Gastrocnemius medialis (tissue), 4 donors: ENCODE measurements around the gene POLDIP3. TPM values are rescaled to one million over a fixed set of nuclear protein-coding genes. Genes with fewer than 3 reads are reported as not detected.

Experiments
- ATAC-seq, 2 donors: fragments of 150-250 bp; one replicate each; pipeline ENCODE4 v1.9.1; 2016
- DNase-seq, 2 donors: peaks; one replicate each; pipeline ENCODE4 v3.0.0-alpha.2; 2019
- H3K27ac ChIP-seq, 4 donors: fragments of 200-600 bp; sonication (generic); 1 replicate in 1 of 4; 2 replicates in 3 of 4; pipeline ENCODE4 v1.5.1; 2016 to 2018; ENCODE audit warnings: mild to moderate bottlenecking in 2 of 4, moderate library complexity in 1 of 4
- H3K27me3 ChIP-seq, 3 donors: fragments of 200-600 bp; sonication (generic) in 2 of 3; 1 replicate in 1 of 3; 2 replicates in 2 of 3; pipeline versions ENCODE4 v1.5.1 to v1.6.0; 2016 to 2019; ENCODE audit warnings: mild to moderate bottlenecking in 1 of 3, moderate library complexity in 1 of 3
- H3K36me3 ChIP-seq, 2 donors: fragments of 200-600 bp; sonication (generic) in 1 of 2; one replicate each; pipeline ENCODE4 v1.5.1; 2017 to 2018
- H3K4me1 ChIP-seq, 2 donors: fragments of 200-600 bp; sonication (generic) in 1 of 2; one replicate each; pipeline ENCODE4 v1.5.1; 2016 to 2017; ENCODE audit warnings: mild to moderate bottlenecking in 2 of 2
- H3K4me3 ChIP-seq, 4 donors: fragments of 200-600 bp; sonication (generic) in 3 of 4; 1 replicate in 1 of 4; 2 replicates in 3 of 4; pipeline ENCODE4 v1.5.1; 2016 to 2019; ENCODE audit warnings: mild to moderate bottlenecking in 2 of 4
- H3K9me3 ChIP-seq, 3 donors: fragments of 200-600 bp; sonication (generic) in 2 of 3; 1 replicate in 1 of 3; 2 replicates in 2 of 3; pipeline ENCODE4 v1.5.1; 2016 to 2019
- CTCF ChIP-seq, 5 experiments: fragments of 450-650 bp in 3 of 5; fragments of 200-600 bp in 2 of 5; sonication (generic) in 2 of 5; IDR thresholded peaks in 4 of 5; conservative IDR thresholded peaks in 1 of 5; 1 replicate in 4 of 5; 2 replicates in 1 of 5; pipeline ENCODE4 v1.5.1; 2016 to 2019; ENCODE audit warnings: antibody characterized with exemption in 5 of 5, mild to moderate bottlenecking in 3 of 5, moderate library complexity in 3 of 5
- POLR2A ChIP-seq, 2 donors: fragments of 450-650 bp; IDR thresholded peaks; one replicate each; pipeline ENCODE4 v1.6.1; 2017; ENCODE audit warnings: antibody characterized with exemption in 2 of 2, mild to moderate bottlenecking in 2 of 2, moderate library complexity in 2 of 2
- in situ Hi-C, 4 donors: fragments of 200-750 bp; cut with MboI; loops; one replicate each; pipeline versions ENCODE4 v1.15.0 to v1.8.0; 2017; ENCODE audit warnings: low sequenced_read_pairs in 4 of 4
- intact Hi-C: fragments of 100-400 bp; cut with DNase I; formaldehyde crosslinking; loops from one replicate; pipeline ENCODE4 v1.15.1; 2023; ENCODE audit warnings: low total_unique reads
- total RNA-seq, 4 donors: library from RNA; depleted of rRNA; stranded (reverse); fragments of >200 nt; gene quantifications; one replicate each; pipeline versions ENCODE4 v1.1.0 to v1.2.3, GENCODE V29; 2016

Gene POLDIP3
- total RNA-seq, 4 donors from 2014 or later, result 19.7 to 28.7 (median 23.0) TPM

- intact Hi-C loops, result no loop called here
Observed at GRCh38 chr22:42596336-42596735, 18.3 kb downstream of the POLDIP3 start.

GRCh38 chr22:42595434-42595833 lies 19.2 kb downstream of the POLDIP3 start:
- TF ChIP-seq CTCF (IDR thresholded peaks at IDR 0.05 in 4 of 5, conservative IDR thresholded peaks at IDR 0.05 in 1 of 5) (no peak), POLR2A (IDR thresholded peaks at IDR 0.05) (no peak)
- in situ Hi-C loops (no loop called here), intact Hi-C loops (no loop called here)
- H3K36me3 ChIP-seq, result peaks cover 7 to 94% of the 10 kb centered on the region in 2 donors
- H3K4me1 ChIP-seq, result no peaks in the 10 kb centered on the region
- no peak overlapping the region for H3K4me3 ChIP-seq
- no peaks in the 10 kb centered on the region for H3K27me3 ChIP-seq
- H3K9me3 ChIP-seq, result no peaks in the 10 kb centered on the region
- H3K27ac ChIP-seq, result no peak overlapping the region
- no peak for DNase-seq
- no peak for ATAC-seq

More at GRCh38 chr22:42596336-42596735, 18.3 kb downstream of the POLDIP3 start:
- Histone ChIP-seq H3K27me3 (no peaks in the 10 kb centered on the region), H3K9me3 (no peaks in the 10 kb centered on the region), H3K4me3 (no peak overlapping the region), H3K27ac (no peak overlapping the region), H3K36me3 (peaks cover 7 to 94% of the 10 kb centered on the region in 2 donors), H3K4me1 (no peaks in the 10 kb centered on the region)
- ATAC-seq (no peak), DNase-seq (no peak)
- no peak for TF ChIP-seq POLR2A (IDR thresholded peaks at IDR 0.05)
- no peak for TF ChIP-seq CTCF (IDR thresholded peaks at IDR 0.05 in 4 of 5, conservative IDR thresholded peaks at IDR 0.05 in 1 of 5)
- in situ Hi-C loops, result no loop called here

- intact Hi-C loops, result no loop called here
- ATAC-seq, result no peak
- in situ Hi-C loops, result no loop called here
Observed at GRCh38 chr22:42591987-42592386, 22.7 kb downstream of the POLDIP3 start.

GRCh38 chr22:42587588-42588175 lies 27.0 kb downstream of the POLDIP3 start:
- in situ Hi-C loops (no loop called here), intact Hi-C loops (no loop called here)
- Histone ChIP-seq H3K4me3 (no peak overlapping the region), H3K4me1 (no peaks in the 10 kb centered on the region), H3K27ac (no peak overlapping the region), H3K36me3 (peaks cover 0 to 75% of the 10 kb centered on the region in 2 donors), H3K27me3 (no peaks in the 10 kb centered on the region), H3K9me3 (no peaks in the 10 kb centered on the region)
- no peak for ATAC-seq
- DNase-seq, result no peak
- TF ChIP-seq POLR2A (IDR thresholded peaks at IDR 0.05) (no peak), CTCF (IDR thresholded peaks at IDR 0.05 in 4 of 5, conservative IDR thresholded peaks at IDR 0.05 in 1 of 5) (no peak)

More at GRCh38 chr22:42591987-42592386, 22.7 kb downstream of the POLDIP3 start:
- H3K27ac ChIP-seq, result no peak overlapping the region
- no peaks in the 10 kb centered on the region for H3K4me1 ChIP-seq
- TF ChIP-seq POLR2A (IDR thresholded peaks at IDR 0.05) (no peak), CTCF (IDR thresholded peaks at IDR 0.05 in 4 of 5, conservative IDR thresholded peaks at IDR 0.05 in 1 of 5) (no peak)
- H3K27me3 ChIP-seq, result no peaks in the 10 kb centered on the region
- H3K4me3 ChIP-seq, result no peak overlapping the region
- peaks cover 5 to 87% of the 10 kb centered on the region in 2 donors for H3K36me3 ChIP-seq
- H3K9me3 ChIP-seq, result no peaks in the 10 kb centered on the region
- DNase-seq, result no peak

- TF ChIP-seq CTCF (IDR thresholded peaks at IDR 0.05 in 4 of 5, conservative IDR thresholded peaks at IDR 0.05 in 1 of 5), result no peak
- no peak for TF ChIP-seq POLR2A (IDR thresholded peaks at IDR 0.05)
- in situ Hi-C loops, result no loop called here
- intact Hi-C loops, result no loop called here
- Histone ChIP-seq H3K27me3 (no peaks in the 10 kb centered on the region), H3K4me1 (peaks cover 0 to 5% of the 10 kb centered on the region in 2 donors), H3K4me3 (no peak overlapping the region), H3K9me3 (no peaks in the 10 kb centered on the region), H3K27ac (no peak overlapping the region), H3K36me3 (peaks cover 0 to 65% of the 10 kb centered on the region in 2 donors)
- DNase-seq (no peak), ATAC-seq (no peak)
Observed at GRCh38 chr22:42586381-42586780, 28.3 kb downstream of the POLDIP3 start.
